ENCODE measurements around the gene NEIL3. TPM values are rescaled to one million over a fixed set of nuclear protein-coding genes. Genes with fewer than 3 reads are reported as not detected.
"Not testable (repeated sequence)": the region's sequence is repeated elsewhere in the genome, so short reads cannot be mapped to it uniquely, and the experiment has no call there.

The NEIL3 gene
- total RNA-seq, 4 donors from 2014 or later, result 2.1 to 8.3 (median 3.4) TPM

GRCh38 chr4:177302371-177303100, 7.1 kb upstream of the NEIL3 start:
- WGBS, 2 donors, result 76 to 93% methylated on average over 4 of the region's 4 CpGs
- Histone ChIP-seq H3K9me3 (peaks cover 0 to 7% (median 6%) of the 10 kb centered on the region in 3 donors), H3K27me3 (no peaks in the 10 kb centered on the region), H3K36me3 (no peaks in the 10 kb centered on the region), H3K27ac (no peak overlapping the region), H3K4me1 (peaks cover 0 to 10% (median 10%) of the 10 kb centered on the region in 3 donors), H3K4me3 (no peak overlapping the region)
- DNase-seq, result no peak
- TF ChIP-seq CTCF (IDR thresholded peaks at IDR 0.05) (no peak), POLR2A (IDR thresholded peaks at IDR 0.05) (no peak)
- intact Hi-C loops (cut with DNase I), result no loop called here

GRCh38 chr4:177304094-177304493, 5.6 kb upstream of the NEIL3 start:
- intact Hi-C loops (cut with DNase I), result no loop called here
- H3K4me3 ChIP-seq, result no peak overlapping the region
- H3K9me3 ChIP-seq, result no peaks in the 10 kb centered on the region
- no peak for TF ChIP-seq POLR2A (IDR thresholded peaks at IDR 0.05)
- no peak for TF ChIP-seq CTCF (IDR thresholded peaks at IDR 0.05)
- H3K27me3 ChIP-seq, result no peaks in the 10 kb centered on the region
- H3K36me3 ChIP-seq, result no peaks in the 10 kb centered on the region
- WGBS, 2 donors, result 92 to 93% methylated on average over 4 of the region's 4 CpGs
- no peak overlapping the region for H3K27ac ChIP-seq
- peaks cover 0 to 26% (median 10%) of the 10 kb centered on the region in 3 donors for H3K4me1 ChIP-seq
- no peak for DNase-seq

DNA sequence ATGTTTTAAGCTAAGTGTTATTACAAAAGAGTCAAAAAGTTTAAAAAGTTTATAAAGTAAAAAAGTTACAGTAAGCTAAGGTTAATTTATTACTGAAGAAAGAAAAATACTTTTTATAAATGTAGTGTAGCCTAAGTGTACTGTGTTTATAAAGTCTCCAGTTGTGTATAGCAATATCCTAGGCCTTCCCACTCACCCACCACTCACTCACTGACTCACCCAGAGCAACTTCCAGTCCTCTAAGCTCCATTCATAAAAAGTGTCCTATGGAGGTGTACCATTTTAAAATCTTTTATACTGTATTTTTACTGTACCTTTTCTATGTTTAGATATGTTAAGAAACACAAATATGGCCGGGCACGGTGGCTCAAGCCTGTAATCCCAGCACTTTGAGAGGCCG, 4.8 kb upstream of the NEIL3 start:
- H3K4me1 ChIP-seq, result peaks cover 0 to 33% (median 17%) of the 10 kb centered on the region in 3 donors
- H3K4me3 ChIP-seq; H3K27ac ChIP-seq; intact Hi-C loops (cut with DNase I); H3K9me3 ChIP-seq; DNase-seq; H3K36me3 ChIP-seq; H3K27me3 ChIP-seq: not testable (repeated sequence)
- WGBS, 2 donors, result 93 to 100% methylated on average over 2 to 3 of the region's 3 CpGs

- 16 to 18% methylated on average over 3 of the region's 3 CpGs for WGBS, 2 donors
- DNase-seq, result no peak
- intact Hi-C loops (cut with DNase I), result no loop called here
These were observed 1.5 kb upstream of the NEIL3 start for GRCh38 chr4:177308125-177308524.

DNA sequence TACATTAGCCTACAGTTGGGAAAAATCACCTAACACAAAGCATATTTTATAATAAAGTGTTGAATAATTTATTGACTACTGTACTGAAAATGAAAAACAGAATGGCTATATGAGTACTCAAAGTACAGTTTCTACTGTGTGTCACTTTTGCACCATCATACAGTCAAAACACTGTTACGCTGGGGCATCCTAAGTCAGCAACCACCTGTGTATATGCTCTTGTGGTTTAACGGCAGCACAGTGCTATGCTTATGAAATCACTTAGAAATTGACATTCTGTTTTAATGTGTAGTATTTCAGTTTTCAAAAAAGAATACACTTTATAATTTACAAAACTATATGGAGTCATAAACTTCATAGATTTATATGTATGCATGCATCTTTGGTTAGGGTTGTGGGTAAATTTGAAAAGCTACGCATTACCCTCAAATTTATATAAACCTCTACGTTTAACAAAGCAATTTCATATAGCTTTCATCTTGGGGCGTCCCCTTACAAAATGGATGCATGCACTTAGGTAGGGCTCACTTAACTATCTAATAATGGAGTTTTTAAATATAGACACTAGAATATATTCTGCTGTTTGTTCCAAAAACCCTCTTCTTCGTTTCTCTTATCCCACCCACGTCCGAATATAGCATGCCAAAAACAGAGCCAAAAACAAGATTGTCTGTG, 690 bp upstream of the NEIL3 start:
- 47 to 53% methylated on average over 8 of the region's 8 CpGs for WGBS, 2 donors
- H3K4me1 ChIP-seq, result peaks cover 0 to 35% (median 14%) of the 10 kb centered on the region in 3 donors
- H3K27ac ChIP-seq, result peak overlapping the region in 3 of 4 donors; percentile 49 to 69 (median 57)
- intact Hi-C loops (cut with DNase I), result no loop called here
- H3K9me3 ChIP-seq, result no peaks in the 10 kb centered on the region
- no peaks in the 10 kb centered on the region for H3K36me3 ChIP-seq
- TF ChIP-seq POLR2A (IDR thresholded peaks at IDR 0.05), result no peak
- no peak for TF ChIP-seq CTCF (IDR thresholded peaks at IDR 0.05)
- peak overlapping the region; percentile 60 to 89 (median 66) for H3K4me3 ChIP-seq
- no peaks in the 10 kb centered on the region for H3K27me3 ChIP-seq
- no peak for DNase-seq

More at GRCh38 chr4:177308125-177308524, 1.5 kb upstream of the NEIL3 start:
- no peaks in the 10 kb centered on the region for H3K9me3 ChIP-seq
- TF ChIP-seq CTCF (IDR thresholded peaks at IDR 0.05) (no peak), POLR2A (IDR thresholded peaks at IDR 0.05) (no peak)
- H3K36me3 ChIP-seq, result no peaks in the 10 kb centered on the region
- H3K27ac ChIP-seq, result peak overlapping the region in 2 of 4 donors; percentile 57 to 69
- no peak overlapping the region for H3K4me3 ChIP-seq
- H3K27me3 ChIP-seq, result no peaks in the 10 kb centered on the region
- peaks cover 0 to 35% (median 14%) of the 10 kb centered on the region in 3 donors for H3K4me1 ChIP-seq

Data from esophagus squamous epithelium (tissue), 5 donors.